WI38 (cell line): ENCODE measurements around the gene RAPGEF2.
"Not testable (repeated sequence)": the region's sequence is repeated elsewhere in the genome, so short reads cannot be mapped to it uniquely, and the experiment has no call there.

Source experiments
- H3K4me3 ChIP-seq: 2 replicates; pipeline ENCODE4 v1.5.1; 2011; ENCODE audit warnings: low read depth, mild to moderate bottlenecking, control low read depth, low read length
- CTCF ChIP-seq: IDR thresholded peaks from 2 replicates; pipeline ENCODE4 v1.5.1; 2012; ENCODE audit warnings: low read depth, mild to moderate bottlenecking, control low read depth, low read length

The RAPGEF2 gene

GRCh38 chr4:159240687-159241086, 137.8 kb downstream of the RAPGEF2 start:
- TF ChIP-seq CTCF = no peak
- no peak overlapping the region for H3K4me3 ChIP-seq

GRCh38 chr4:159242427-159242826, 139.5 kb downstream of the RAPGEF2 start:
- H3K4me3 ChIP-seq = no peak overlapping the region
- no peak for TF ChIP-seq CTCF

GRCh38 chr4:159248384-159249178, 145.7 kb downstream of the RAPGEF2 start:
- H3K4me3 ChIP-seq = no peak overlapping the region
- no peak for TF ChIP-seq CTCF

- no peak overlapping the region for H3K4me3 ChIP-seq
- TF ChIP-seq CTCF = no peak
Observed at GRCh38 chr4:159250751-159251325, 148.0 kb downstream of the RAPGEF2 start.

- H3K4me3 ChIP-seq = not testable (repeated sequence)
Observed at GRCh38 chr4:159251580-159251979, 148.7 kb downstream of the RAPGEF2 start.

- H3K4me3 ChIP-seq = no peak overlapping the region
- TF ChIP-seq CTCF = no peak
Observed at GRCh38 chr4:159252491-159252890, 149.6 kb downstream of the RAPGEF2 start.

- no peak for TF ChIP-seq CTCF
- no peak overlapping the region for H3K4me3 ChIP-seq
Observed at GRCh38 chr4:159256037-159256436, 153.2 kb downstream of the RAPGEF2 start.
